GM12874 (cell line): Measurements from ENCODE around the gene CNTLN.

ENCODE experiments used
- CTCF ChIP-seq: IDR thresholded peaks from 2 replicates; pipeline ENCODE4 v1.5.1; 2011; ENCODE audit warnings: low read depth, mild to moderate bottlenecking, control low read depth, low read length, moderate library complexity; ENCODE audit not compliant: insufficient read depth

CNTLN gene

GRCh38 chr9:17425384-17425783 lies 290.5 kb downstream of the CNTLN start:
- TF ChIP-seq CTCF: no peak

GRCh38 chr9:17433526-17433925 lies 298.7 kb downstream of the CNTLN start:
- no peak for TF ChIP-seq CTCF

- TF ChIP-seq CTCF: no peak
These were observed 302.0 kb downstream of the CNTLN start for GRCh38 chr9:17436854-17437253.

GRCh38 chr9:17437813-17438212 lies 303.0 kb downstream of the CNTLN start:
- TF ChIP-seq CTCF: no peak

GRCh38 chr9:17453751-17454150 lies 318.9 kb downstream of the CNTLN start:
- TF ChIP-seq CTCF: no peak

- TF ChIP-seq CTCF: peak; percentile 44
These were observed 328.1 kb downstream of the CNTLN start for GRCh38 chr9:17462869-17463464.

GRCh38 chr9:17470036-17470813 lies 335.4 kb downstream of the CNTLN start:
- TF ChIP-seq CTCF: no peak
